ENCODE results near the gene PHIP. TPM values are rescaled to one million over a fixed set of nuclear protein-coding genes. Genes with fewer than 3 reads are reported as not detected.
"Not testable (repeated sequence)": the region's sequence is repeated elsewhere in the genome, so short reads cannot be mapped to it uniquely, and the experiment has no call there.

PHIP gene
- total and polyA plus RNA-seq, 2 of the 8 experiments (the other 6 are each of a cell fraction or from before 2014, with no cell fraction given): 7.3 to 56.2 TPM

- H2BK12ac ChIP-seq (ENCODE audit: low read depth, low read length); H3K27ac ChIP-seq (ENCODE audit: low read depth, low read length); H4K91ac ChIP-seq (replicated peaks; ENCODE audit: insufficient read length, low read length); H4K5ac ChIP-seq (ENCODE audit: insufficient read length, low read depth, low read length); H3K79me1 ChIP-seq (ENCODE audit: low read depth, low read length); H3K18ac ChIP-seq (ENCODE audit: extremely low read depth, low read length); POLR2A ChIA-PET (ENCODE audit: partially characterized antibody); H3K79me2 ChIP-seq (ENCODE audit: control insufficient read depth in 1 of 2, insufficient read depth in 2 of 2, low read length in 2 of 2); H3K9ac ChIP-seq (replicated peaks in 1 of 4; ENCODE audit: extremely low read depth in 1 of 4, low read depth in 3 of 4, low read length in 3 of 4); H2BK20ac ChIP-seq (ENCODE audit: low read length); H3K4me1 ChIP-seq (replicated peaks in 1 of 4; ENCODE audit: control insufficient read depth in 3 of 4, insufficient read depth in 4 of 4, low read length in 3 of 4); H3K23ac ChIP-seq (ENCODE audit: insufficient read length); H3K36me3 ChIP-seq (ENCODE audit: control insufficient read depth in 2 of 4, insufficient read depth in 4 of 4, low read length in 3 of 4); H4K8ac ChIP-seq (ENCODE audit: extremely low read depth, insufficient read depth, low read length); H4K20me1 ChIP-seq (replicated peaks in 1 of 2; ENCODE audit: control insufficient read depth in 1 of 2, insufficient read depth in 2 of 2, low read length in 2 of 2); H3K4me2 ChIP-seq (ENCODE audit: insufficient read depth in 1 of 2, low read depth in 2 of 2, low read length in 2 of 2); H2BK15ac ChIP-seq (ENCODE audit: low read length); H3K14ac ChIP-seq (ENCODE audit: insufficient read length); H3K23me2 ChIP-seq (ENCODE audit: low read depth, low read length); H3K4ac ChIP-seq (replicated peaks; ENCODE audit: insufficient read length, low read depth, low read length); H3K27me3 ChIP-seq (replicated peaks in 1 of 4; ENCODE audit: control insufficient read depth in 3 of 4, extremely low read depth in 1 of 4, insufficient read depth in 3 of 4, low read length in 3 of 4); H3K56ac ChIP-seq (replicated peaks; ENCODE audit: insufficient read length, low read depth, low read length); H2AK5ac ChIP-seq (ENCODE audit: low read depth, low read length); H2BK120ac ChIP-seq (replicated peaks; ENCODE audit: low read depth, low read length); H2BK5ac ChIP-seq (ENCODE audit: low read depth, low read length); H3K4me3 ChIP-seq (ENCODE audit: extremely low read depth in 1 of 4, insufficient read depth in 2 of 4, low read depth in 3 of 4, low read length in 4 of 4); FAIRE-seq; H3K9me3 ChIP-seq (ENCODE audit: insufficient read depth in 2 of 2, low read depth in 1 of 2, low read length in 1 of 2); H2AFZ ChIP-seq (ENCODE audit: low read length); DNase-seq (ENCODE audit: low read depth in 1 of 2, low spot score in 2 of 2): not testable (repeated sequence)
- CTCF ChIA-PET (ENCODE audit: partially characterized antibody): interaction anchor here (1.0 kb wide), 1 partner anchor 10 kb away, joined by 3 read pairs; no protein-coding TSS in a partner anchor
- WGBS, 2 experiments (ENCODE audit: extremely low coverage in 1 of 2, insufficient coverage in 1 of 2, insufficient read length in 1 of 2, insufficient replicate concordance in 2 of 2, low coverage in 1 of 2, low lambda C conversion rate in 2 of 2, missing lambda C conversion rate in 1 of 2): 90% methylated on average over 10 of the region's 10 CpGs; no CpG with 5 or more reads in 1 of the 2 experiments
Observed at GRCh38 chr6:78921168-78921567, 156.9 kb downstream of the PHIP start.

All from H1 (cell line).